Kidney (tissue), 14 donors: ENCODE results near the gene HECTD4. TPM values are rescaled to one million over a fixed set of nuclear protein-coding genes. Genes with fewer than 3 reads are reported as not detected.

Experiments used
- DNase-seq, 5 donors: peaks; one replicate each; pipeline ENCODE4 v3.0.0-alpha.2; 2013 to 2020
- FAIRE-seq: peaks from 2 replicates; lab custom pipeline; 2012; peaks lifted over from hg19 to GRCh38; lab: Jason Lieb, UNC
- H3K27ac ChIP-seq, 2 donors: one replicate each; pipeline ENCODE4 v1.7.0; 2013; ENCODE audit warnings: low read depth in 2 of 2, low read length in 2 of 2, inconsistent platforms in 1 of 2
- H3K27me3 ChIP-seq: one replicate; pipeline ENCODE4 v1.7.1; 2013; ENCODE audit warnings: low read length, inconsistent platforms; ENCODE audit not compliant: control insufficient read depth, insufficient read depth
- H3K36me3 ChIP-seq, 3 donors: one replicate each; pipeline versions ENCODE4 v1.7.0 to v1.7.1; 2013; ENCODE audit warnings: low read length in 3 of 3, control low read depth in 1 of 3, inconsistent platforms in 1 of 3; ENCODE audit not compliant: insufficient read depth in 3 of 3, control insufficient read depth in 2 of 3
- H3K4me1 ChIP-seq, 3 donors: one replicate each; pipeline versions ENCODE4 v1.7.0 to v1.7.1; 2013; ENCODE audit warnings: low read length in 3 of 3, inconsistent platforms in 1 of 3, low read depth in 1 of 3; ENCODE audit not compliant: control insufficient read depth in 2 of 3, insufficient read depth in 2 of 3
- H3K4me3 ChIP-seq, 3 donors: one replicate each; pipeline versions ENCODE4 v1.7.0 to v1.8.1; 2013; ENCODE audit warnings: low read length in 3 of 3, control low read depth in 1 of 3, inconsistent platforms in 1 of 3
- H3K9ac ChIP-seq, 3 donors: one replicate each; pipeline versions ENCODE4 v1.7.0 to v1.7.1; 2013; ENCODE audit warnings: low read length in 3 of 3, control low read depth in 1 of 3, inconsistent platforms in 1 of 3
- H3K9me3 ChIP-seq, 3 donors: one replicate each; pipeline versions ENCODE4 v1.7.0 to v1.7.1; 2013; ENCODE audit warnings: low read length in 3 of 3, control low read depth in 1 of 3, inconsistent platforms in 1 of 3; ENCODE audit not compliant: control insufficient read depth in 2 of 3, insufficient read depth in 1 of 3
- intact Hi-C: fragments of 100-400 bp; cut with DNase I; formaldehyde crosslinking; loops from one replicate; pipeline ENCODE4 v1.11.1; 2022
- polyA plus RNA-seq: library from polyadenylated mRNA; stranded (reverse); fragments of 350-450 nt; fragmentation: Illumina TruSeq; extraction: RNeasy Lipid Tissue Mini Kit (QIAGEN cat#74804); gene quantifications from one replicate; pipeline ENCODE4 v1.2.3, GENCODE V29; 2014; ENCODE audit warnings: low read depth, low replicate concordance; ENCODE audit not compliant: insufficient read depth
- total RNA-seq: library from RNA; stranded (reverse); fragmentation: NEBNext Ultra II Directional; extraction: Animal tissue kit (Norgen Biotek cat#: 25700); gene quantifications from one replicate; pipeline ENCODE4 v1.2.1, GENCODE V29; 2021
- TF ChIP-seq, protein P1 (sequence below): IDR thresholded peaks from 3 replicates; pipeline ENCODE4 v1.5.1; 2012; ENCODE audit warnings: mild to moderate bottlenecking, moderate library complexity, borderline replicate concordance; ENCODE audit not compliant: insufficient read depth; ENCODE audit errors: extremely low read depth
- donor health status: control.
- donor health status: control.
- donor health status: control.
- donor health status: control.
- donor health status: control.
- donor health status: DM: yes; HTN: yes; CAD: no.
- donor health status: Normal renal cell carcinoma (clear cell type).

The HECTD4 gene
- total and polyA plus RNA-seq, 2 donors from 2014 or later, result 15.6 to 53.1 TPM

GRCh38 chr12:112192475-112192874, 189.8 kb downstream of the HECTD4 start:
- no peak for FAIRE-seq
- Histone ChIP-seq H3K4me3 (no peak overlapping the region), H3K9me3 (no peaks in the 10 kb centered on the region), H3K27me3 (no peaks in the 10 kb centered on the region), H3K9ac (no peak overlapping the region), H3K36me3 (peaks cover 6 to 54% (median 34%) of the 10 kb centered on the region in 3 donors), H3K27ac (no peak overlapping the region), H3K4me1 (no peaks in the 10 kb centered on the region)
- TF ChIP-seq, protein P1, sequence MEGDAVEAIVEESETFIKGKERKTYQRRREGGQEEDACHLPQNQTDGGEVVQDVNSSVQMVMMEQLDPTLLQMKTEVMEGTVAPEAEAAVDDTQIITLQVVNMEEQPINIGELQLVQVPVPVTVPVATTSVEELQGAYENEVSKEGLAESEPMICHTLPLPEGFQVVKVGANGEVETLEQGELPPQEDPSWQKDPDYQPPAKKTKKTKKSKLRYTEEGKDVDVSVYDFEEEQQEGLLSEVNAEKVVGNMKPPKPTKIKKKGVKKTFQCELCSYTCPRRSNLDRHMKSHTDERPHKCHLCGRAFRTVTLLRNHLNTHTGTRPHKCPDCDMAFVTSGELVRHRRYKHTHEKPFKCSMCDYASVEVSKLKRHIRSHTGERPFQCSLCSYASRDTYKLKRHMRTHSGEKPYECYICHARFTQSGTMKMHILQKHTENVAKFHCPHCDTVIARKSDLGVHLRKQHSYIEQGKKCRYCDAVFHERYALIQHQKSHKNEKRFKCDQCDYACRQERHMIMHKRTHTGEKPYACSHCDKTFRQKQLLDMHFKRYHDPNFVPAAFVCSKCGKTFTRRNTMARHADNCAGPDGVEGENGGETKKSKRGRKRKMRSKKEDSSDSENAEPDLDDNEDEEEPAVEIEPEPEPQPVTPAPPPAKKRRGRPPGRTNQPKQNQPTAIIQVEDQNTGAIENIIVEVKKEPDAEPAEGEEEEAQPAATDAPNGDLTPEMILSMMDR, result no peak
- intact Hi-C loops, result no loop called here
- no peak for DNase-seq

DNA sequence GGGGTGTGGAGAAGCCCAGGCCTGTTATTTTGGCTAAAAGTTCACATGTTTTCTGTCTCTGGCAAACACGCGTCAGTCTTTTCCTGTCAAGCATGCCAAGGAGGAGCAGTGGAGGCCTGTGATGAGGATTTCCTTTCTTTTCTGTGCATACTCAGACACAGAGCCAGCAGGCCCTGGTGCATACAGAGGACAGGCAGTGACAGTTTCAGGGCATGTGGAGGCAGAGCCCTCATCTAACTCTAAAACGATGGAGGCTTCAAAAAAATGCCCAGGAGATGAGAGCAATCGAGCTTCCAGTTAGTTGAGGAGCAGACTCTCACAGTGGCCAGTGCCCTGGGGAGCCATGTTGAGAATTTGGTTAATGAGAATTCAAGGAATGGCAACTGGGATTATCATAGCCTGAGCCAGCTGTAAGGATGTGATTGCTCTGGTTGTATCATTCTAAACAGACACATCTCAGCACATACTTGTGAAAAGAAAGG, 190.3 kb downstream of the HECTD4 start:
- H3K27ac ChIP-seq, result no peak overlapping the region
- no peak overlapping the region for H3K9ac ChIP-seq
- FAIRE-seq (no peak), DNase-seq (no peak)
- H3K9me3 ChIP-seq, result no peaks in the 10 kb centered on the region
- H3K4me3 ChIP-seq, result no peak overlapping the region
- H3K36me3 ChIP-seq, result peaks cover 6 to 54% (median 34%) of the 10 kb centered on the region in 3 donors
- no peaks in the 10 kb centered on the region for H3K4me1 ChIP-seq
- TF ChIP-seq, protein P1, result no peak
- intact Hi-C loops, result no loop called here
- H3K27me3 ChIP-seq, result no peaks in the 10 kb centered on the region

DNA sequence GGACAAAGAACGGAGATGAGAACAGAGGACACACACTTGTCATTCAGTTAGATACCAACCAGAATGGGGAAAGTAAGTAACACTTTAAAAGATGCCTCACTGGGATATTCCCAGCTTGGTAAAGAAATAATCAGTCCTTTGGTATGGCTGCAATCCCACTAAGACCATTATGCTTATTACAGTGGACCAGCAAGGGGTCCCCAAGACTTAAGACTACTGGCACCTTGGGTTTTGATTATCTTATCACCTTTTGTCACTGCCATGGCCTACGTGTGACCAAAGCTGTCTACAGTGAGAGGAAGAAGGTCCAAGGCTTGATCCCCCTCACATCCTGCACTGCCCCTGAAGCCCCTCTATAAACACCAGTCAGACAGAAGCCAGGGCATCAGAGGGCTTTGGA, 191.0 kb downstream of the HECTD4 start:
- TF ChIP-seq, protein P1, result no peak
- Histone ChIP-seq H3K36me3 (peaks cover 5 to 54% (median 31%) of the 10 kb centered on the region in 3 donors), H3K9me3 (no peaks in the 10 kb centered on the region), H3K27me3 (no peaks in the 10 kb centered on the region), H3K27ac (no peak overlapping the region), H3K9ac (no peak overlapping the region), H3K4me3 (no peak overlapping the region), H3K4me1 (no peaks in the 10 kb centered on the region)
- FAIRE-seq (no peak), DNase-seq (no peak)
- intact Hi-C loops, result no loop called here
